Keratinocyte (primary cell): Measurements from ENCODE around the gene KIF13A. TPM values are rescaled to one million over a fixed set of nuclear protein-coding genes. Genes with fewer than 3 reads are reported as not detected.

Experiments
- DNase-seq: peaks from one replicate; pipeline ENCODE4 v3.0.0-alpha.2; 2011; ENCODE audit warnings: low read depth, missing footprints, low spot score
- FAIRE-seq: peaks from 2 replicates; lab custom pipeline; 2011; peaks lifted over from hg19 to GRCh38; lab: Jason Lieb, UNC
- H2AFZ ChIP-seq: 2 replicates; pipeline ENCODE4 v1.6.0; 2012; ENCODE audit warnings: low read length, control low read depth, inconsistent platforms; ENCODE audit not compliant: control insufficient read depth
- H3K27ac ChIP-seq: 2 replicates; pipeline ENCODE4 v1.5.1; 2011; ENCODE audit warnings: low read length; ENCODE audit not compliant: control insufficient read depth, insufficient read depth
- H3K27me3 ChIP-seq: 3 replicates; pipeline ENCODE4 v1.6.0; 2011; ENCODE audit warnings: low read length; ENCODE audit not compliant: control insufficient read depth, insufficient read depth; ENCODE audit errors: extremely low read depth
- H3K36me3 ChIP-seq, 2 experiments: 2 replicates in 1 of 2; 3 replicates in 1 of 2; pipeline ENCODE4 v1.5.1; 2011; ENCODE audit warnings: low read length in 2 of 2, mild to moderate bottlenecking in 1 of 2; ENCODE audit not compliant: control insufficient read depth in 2 of 2, insufficient read depth in 2 of 2; ENCODE audit errors: extremely low read depth in 1 of 2
- H3K4me1 ChIP-seq: 3 replicates; pipeline ENCODE4 v1.5.1; 2011; ENCODE audit warnings: low read length; ENCODE audit not compliant: control insufficient read depth, insufficient read depth; ENCODE audit errors: extremely low read depth
- H3K4me2 ChIP-seq: 3 replicates; pipeline ENCODE4 v1.6.0; 2011; ENCODE audit warnings: low read depth, low read length; ENCODE audit not compliant: control insufficient read depth, insufficient read depth; ENCODE audit errors: extremely low read depth
- H3K4me3 ChIP-seq, 3 experiments: fragments of 200-600 bp in 1 of 3; sonication (generic) in 1 of 3; 2 replicates in 2 of 3; 3 replicates in 1 of 3; pipeline ENCODE4 v1.5.1; 2011 to 2016; ENCODE audit warnings: low read length in 3 of 3, mild to moderate bottlenecking in 3 of 3, control low read depth in 2 of 3, inconsistent platforms in 1 of 3, low read depth in 1 of 3, mixed read lengths in 1 of 3, mixed run types in 1 of 3, moderate library complexity in 1 of 3; ENCODE audit not compliant: control insufficient read depth in 2 of 3, insufficient read depth in 2 of 3; ENCODE audit errors: extremely low read depth in 1 of 3
- H3K79me2 ChIP-seq: 2 replicates; pipeline ENCODE4 v1.6.0; 2012; ENCODE audit warnings: low read length; ENCODE audit not compliant: control insufficient read depth, insufficient read depth
- H3K9ac ChIP-seq: 3 replicates; pipeline ENCODE4 v1.6.0; 2011; ENCODE audit warnings: low read length; ENCODE audit not compliant: control insufficient read depth, insufficient read depth; ENCODE audit errors: extremely low read depth
- H3K9me1 ChIP-seq: 3 replicates; pipeline ENCODE4 v1.6.0; 2011; ENCODE audit warnings: low read length; ENCODE audit not compliant: control insufficient read depth, insufficient read depth; ENCODE audit errors: extremely low read depth
- H3K9me3 ChIP-seq: 2 replicates; pipeline ENCODE4 v1.5.1; 2012; ENCODE audit warnings: low read depth, low read length; ENCODE audit not compliant: control insufficient read depth
- H4K20me1 ChIP-seq: 3 replicates; pipeline ENCODE4 v1.6.0; 2011; ENCODE audit warnings: low read length; ENCODE audit not compliant: control insufficient read depth, insufficient read depth; ENCODE audit errors: extremely low read depth
- EZH2 ChIP-seq: IDR thresholded peaks from one replicate; pipeline ENCODE4 v1.6.1; 2012; ENCODE audit warnings: inconsistent platforms, mild to moderate bottlenecking, low read length, moderate library complexity
- dilution Hi-C: fragments of 300-500 bp; cut with MboI; formaldehyde crosslinking; loops from one replicate; pipeline ENCODE4 v1.7.0; 2020; ENCODE audit warnings: low sequenced_read_pairs; ENCODE audit not compliant: extremely low pct_ligation_motif_present
- polyA plus RNA-seq, 5 experiments: library from polyadenylated mRNA; depleted of rRNA in 3 of 5; stranded (reverse) in 3 of 5; stranded (forward) in 1 of 5; unstranded in 1 of 5; fragments of >200 nt; gene quantifications; 1 replicate in 1 of 5; 2 replicates in 3 of 5; 3 replicates in 1 of 5; pipeline versions ENCODE4 v1.2.1 to v1.2.3, GENCODE V29; 2011 to 2012; ENCODE audit warnings: missing spikeins in 2 of 5, low read depth in 1 of 5, low replicate concordance in 1 of 5
- TF ChIP-seq, protein P1 (sequence below), 3 experiments: IDR thresholded peaks in 1 of 3; conservative IDR thresholded peaks in 1 of 3; optimal IDR thresholded peaks in 1 of 3; 2 replicates in 2 of 3; 3 replicates in 1 of 3; pipeline versions ENCODE3 to v1.5.1; 2011; ENCODE audit warnings: low read length in 3 of 3, mild to moderate bottlenecking in 3 of 3, moderate library complexity in 2 of 3, control low read depth in 1 of 3, inconsistent platforms in 1 of 3; ENCODE audit not compliant: insufficient read depth in 2 of 3; ENCODE audit errors: extremely low read depth in 1 of 3

KIF13A gene
- polyA plus RNA-seq, 1 donor (not counting 4 experiments of a cell fraction or from before 2014, with no cell fraction given), result 96.2 TPM

DNA sequence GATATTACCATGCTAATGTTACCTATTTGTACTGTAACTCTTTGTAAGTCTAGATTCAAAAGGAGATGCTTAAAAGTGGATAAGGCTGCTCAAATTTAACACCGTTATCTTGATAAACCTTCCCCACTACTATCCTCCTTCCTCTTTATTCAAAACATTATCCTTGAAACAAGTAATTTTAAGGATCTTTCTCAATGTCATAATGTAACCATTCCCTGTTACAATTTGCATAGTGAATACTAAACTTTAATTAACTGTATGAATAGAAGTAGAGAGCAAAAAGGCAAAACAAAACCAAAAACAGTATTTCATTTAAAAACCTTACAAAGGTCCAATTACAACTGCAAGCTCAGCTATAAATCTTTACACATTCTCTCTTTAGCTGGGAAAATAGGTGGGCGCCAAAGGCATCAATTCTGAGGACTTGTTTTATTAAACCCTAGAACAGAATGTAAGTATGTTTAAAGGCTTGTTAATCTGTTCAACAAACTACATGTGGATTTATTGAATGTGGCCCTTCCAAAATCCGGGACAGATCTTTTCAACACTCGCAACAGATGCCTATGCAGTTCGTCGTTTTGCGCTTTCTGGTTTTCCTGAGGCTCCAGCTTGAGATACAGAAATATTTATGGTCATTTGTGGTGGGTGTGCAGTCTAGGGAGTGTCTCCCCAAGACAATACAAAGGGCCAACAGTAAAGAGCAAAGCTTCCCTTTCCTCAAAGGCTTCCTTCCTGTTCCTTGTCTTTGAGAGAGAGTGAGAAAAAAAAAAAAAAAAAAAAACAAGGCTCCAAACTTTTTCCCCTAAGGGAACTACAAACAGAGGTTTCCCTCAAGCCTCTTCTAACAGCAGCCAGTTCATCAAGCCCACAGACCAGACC is 15.1 kb downstream of the KIF13A start:
- Histone ChIP-seq H3K4me1 (peaks cover 54% of the 10 kb centered on the region), H3K4me2 (peak overlapping the region; percentile 63), H3K27me3 (no peaks in the 10 kb centered on the region), H4K20me1 (peaks cover 11% of the 10 kb centered on the region), H3K4me3 (peak overlapping the region in 2 of 3 experiments; percentile 7 to 39), H3K9me1 (peaks cover 2% of the 10 kb centered on the region), H3K36me3 (peaks cover 0 to 11% of the 10 kb centered on the region in 2 experiments), H3K79me2 (peaks cover 93% of the 10 kb centered on the region), H2AFZ (no peak overlapping the region), H3K27ac (peak overlapping the region; percentile 77), H3K9me3 (no peaks in the 10 kb centered on the region), H3K9ac (peak overlapping the region; percentile 26)
- FAIRE-seq (peak; percentile 44), DNase-seq (no peak)
- dilution Hi-C loops, result no loop called here
- no peak for TF ChIP-seq EZH2
- TF ChIP-seq, protein P1, sequence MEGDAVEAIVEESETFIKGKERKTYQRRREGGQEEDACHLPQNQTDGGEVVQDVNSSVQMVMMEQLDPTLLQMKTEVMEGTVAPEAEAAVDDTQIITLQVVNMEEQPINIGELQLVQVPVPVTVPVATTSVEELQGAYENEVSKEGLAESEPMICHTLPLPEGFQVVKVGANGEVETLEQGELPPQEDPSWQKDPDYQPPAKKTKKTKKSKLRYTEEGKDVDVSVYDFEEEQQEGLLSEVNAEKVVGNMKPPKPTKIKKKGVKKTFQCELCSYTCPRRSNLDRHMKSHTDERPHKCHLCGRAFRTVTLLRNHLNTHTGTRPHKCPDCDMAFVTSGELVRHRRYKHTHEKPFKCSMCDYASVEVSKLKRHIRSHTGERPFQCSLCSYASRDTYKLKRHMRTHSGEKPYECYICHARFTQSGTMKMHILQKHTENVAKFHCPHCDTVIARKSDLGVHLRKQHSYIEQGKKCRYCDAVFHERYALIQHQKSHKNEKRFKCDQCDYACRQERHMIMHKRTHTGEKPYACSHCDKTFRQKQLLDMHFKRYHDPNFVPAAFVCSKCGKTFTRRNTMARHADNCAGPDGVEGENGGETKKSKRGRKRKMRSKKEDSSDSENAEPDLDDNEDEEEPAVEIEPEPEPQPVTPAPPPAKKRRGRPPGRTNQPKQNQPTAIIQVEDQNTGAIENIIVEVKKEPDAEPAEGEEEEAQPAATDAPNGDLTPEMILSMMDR (optimal IDR thresholded peaks at IDR 0.05 in 1 of 3, IDR thresholded peaks at IDR 0.05 in 1 of 3, conservative IDR thresholded peaks at IDR 0.05 in 1 of 3; ENCODE audit: extremely low read depth in 1 of 3, insufficient read depth in 2 of 3, low read length in 3 of 3), result no peak

GRCh38 chr6:17971128-17972073 is 16.0 kb downstream of the KIF13A start:
- H3K36me3 ChIP-seq, result peaks cover 0 to 11% of the 10 kb centered on the region in 2 experiments
- H3K27ac ChIP-seq, result peak overlapping the region; percentile 77
- H3K4me2 ChIP-seq, result peak overlapping the region; percentile 63
- no peak overlapping the region for H2AFZ ChIP-seq
- dilution Hi-C loops, result no loop called here
- H3K9me1 ChIP-seq, result peaks cover 2% of the 10 kb centered on the region
- no peak for TF ChIP-seq EZH2
- TF ChIP-seq, protein P1 (optimal IDR thresholded peaks at IDR 0.05 in 1 of 3, IDR thresholded peaks at IDR 0.05 in 1 of 3, conservative IDR thresholded peaks at IDR 0.05 in 1 of 3; ENCODE audit: extremely low read depth in 1 of 3, insufficient read depth in 2 of 3, low read length in 3 of 3), result no peak
- peak overlapping the region in 1 of 3 experiments; percentile 7 for H3K4me3 ChIP-seq
- H3K79me2 ChIP-seq, result peaks cover 96% of the 10 kb centered on the region
- DNase-seq (no peak), FAIRE-seq (peak; percentile 58)
- H3K9ac ChIP-seq, result no peak overlapping the region
- H4K20me1 ChIP-seq, result peaks cover 14% of the 10 kb centered on the region
- no peaks in the 10 kb centered on the region for H3K9me3 ChIP-seq
- H3K4me1 ChIP-seq, result peaks cover 63% of the 10 kb centered on the region
- H3K27me3 ChIP-seq, result no peaks in the 10 kb centered on the region
